CD14-positive monocyte (primary cell): Measurements from ENCODE around the gene MPZL3. TPM values are rescaled to one million over a fixed set of nuclear protein-coding genes. Genes with fewer than 3 reads are reported as not detected.

Experiments used
- DNase-seq, 3 donors: peaks; one replicate each; pipeline ENCODE4 v3.0.0-alpha.2; 2011 to 2022
- H2AFZ ChIP-seq: 2 replicates; pipeline ENCODE4 v1.6.0; 2012; ENCODE audit warnings: mild to moderate bottlenecking, low read depth, low read length, inconsistent platforms; ENCODE audit not compliant: insufficient read depth, poor library complexity, severe bottlenecking
- H3K27ac ChIP-seq, 2 donors: 1 replicate in 1 of 2; 2 replicates in 1 of 2; pipeline ENCODE4 v1.5.1; 2012 to 2013; ENCODE audit warnings: low read length in 2 of 2, control low read depth in 1 of 2, inconsistent platforms in 1 of 2, low read depth in 1 of 2, mild to moderate bottlenecking in 1 of 2
- H3K27me3 ChIP-seq, 2 donors: one replicate each; pipeline versions ENCODE4 v1.6.0 to v1.6.1; 2011 to 2013; ENCODE audit warnings: low read length in 2 of 2; ENCODE audit not compliant: control insufficient read depth in 2 of 2, insufficient read depth in 2 of 2
- H3K36me3 ChIP-seq, 2 donors: replicated peaks in 1 of 2; 1 replicate in 1 of 2; 2 replicates in 1 of 2; pipeline versions ENCODE4 v1.5.1 to v1.6.1; 2012 to 2013; ENCODE audit warnings: low read length in 2 of 2, control low read depth in 1 of 2, inconsistent platforms in 1 of 2, mild to moderate bottlenecking in 1 of 2; ENCODE audit not compliant: insufficient read depth in 2 of 2, control insufficient read depth in 1 of 2
- H3K4me1 ChIP-seq, 2 donors: 1 replicate in 1 of 2; 2 replicates in 1 of 2; pipeline versions ENCODE4 v1.5.1 to v1.6.1; 2012 to 2013; ENCODE audit warnings: low read length in 2 of 2, control low read depth in 1 of 2, inconsistent platforms in 1 of 2, mild to moderate bottlenecking in 1 of 2, moderate library complexity in 1 of 2; ENCODE audit not compliant: insufficient read depth in 2 of 2, control insufficient read depth in 1 of 2
- H3K4me2 ChIP-seq: replicated peaks from 2 replicates; pipeline ENCODE3; 2012; ENCODE audit warnings: low read length, moderate library complexity, mild to moderate bottlenecking; ENCODE audit not compliant: poor library complexity, severe bottlenecking; ENCODE audit errors: extremely low read depth
- H3K4me3 ChIP-seq, 3 experiments: fragments of 200-600 bp in 1 of 3; sonication (generic) in 1 of 3; replicated peaks in 1 of 3; 1 replicate in 2 of 3; 2 replicates in 1 of 3; pipeline ENCODE4 v1.5.1; 2011 to 2013; ENCODE audit warnings: low read length in 3 of 3, mild to moderate bottlenecking in 3 of 3, control low read depth in 2 of 3, low read depth in 2 of 3, inconsistent platforms in 1 of 3, moderate library complexity in 1 of 3
- H3K79me2 ChIP-seq: 2 replicates; pipeline ENCODE4 v1.6.0; 2012; ENCODE audit warnings: mild to moderate bottlenecking, control low read depth, inconsistent platforms, low read length, moderate library complexity; ENCODE audit not compliant: insufficient read depth
- H3K9ac ChIP-seq: 2 replicates; pipeline ENCODE4 v1.6.0; 2017; ENCODE audit warnings: low read length, mild to moderate bottlenecking; ENCODE audit not compliant: insufficient read depth, poor library complexity, severe bottlenecking
- H3K9me3 ChIP-seq, 2 donors: replicated peaks in 1 of 2; 1 replicate in 1 of 2; 2 replicates in 1 of 2; pipeline versions ENCODE4 v1.5.1 to v1.6.1; 2012 to 2013; ENCODE audit warnings: low read length in 2 of 2, control low read depth in 1 of 2; ENCODE audit not compliant: control insufficient read depth in 1 of 2, insufficient read depth in 1 of 2
- H4K20me1 ChIP-seq: 2 replicates; pipeline ENCODE4 v1.6.0; 2012; ENCODE audit warnings: mild to moderate bottlenecking, low read length, control low read depth, moderate library complexity; ENCODE audit not compliant: insufficient read depth
- H3K27ac Mint-ChIP-seq, 7 donors: one replicate each; pipeline ENCODE4 v1.8.0; 2020; ENCODE audit warnings: mild to moderate bottlenecking in 7 of 7, mixed read lengths in 7 of 7, moderate library complexity in 6 of 7, inconsistent platforms in 2 of 7
- H3K27me3 Mint-ChIP-seq, 3 donors: one replicate each; pipeline ENCODE4 v1.8.0; 2021 to 2022; ENCODE audit warnings: low read depth in 3 of 3, mild to moderate bottlenecking in 3 of 3, mixed read lengths in 3 of 3, moderate library complexity in 3 of 3, inconsistent platforms in 1 of 3
- H3K36me3 Mint-ChIP-seq, 2 donors: one replicate each; pipeline ENCODE4 v1.8.0; 2020; ENCODE audit warnings: mixed read lengths in 2 of 2, inconsistent platforms in 1 of 2, mild to moderate bottlenecking in 1 of 2
- H3K4me1 Mint-ChIP-seq: one replicate; pipeline ENCODE4 v1.8.0; 2020; ENCODE audit warnings: mild to moderate bottlenecking, mixed read lengths
- H3K4me3 Mint-ChIP-seq, 2 donors: one replicate each; pipeline ENCODE4 v1.8.0; 2020; ENCODE audit warnings: mild to moderate bottlenecking in 2 of 2, mixed read lengths in 2 of 2, moderate library complexity in 1 of 2
- H3K9me3 Mint-ChIP-seq, 7 donors: one replicate each; pipeline ENCODE4 v1.8.0; 2020 to 2022; ENCODE audit warnings: mixed read lengths in 7 of 7, mild to moderate bottlenecking in 6 of 7, moderate library complexity in 6 of 7, inconsistent platforms in 2 of 7
- WGBS: methylation state at CpG from one replicate; pipeline ENCODE4 v1.1.5; 2013; ENCODE audit warnings: missing lambda C conversion rate; ENCODE audit not compliant: insufficient coverage; 5-methylcytosine and 5-hydroxymethylcytosine counted together
- intact Hi-C, 2 donors: fragments of 100-400 bp; cut with micrococcal nuclease; formaldehyde crosslinking; loops; one replicate each; pipeline versions ENCODE4 v1.15.0 to v1.15.1; 2023
- polyA plus RNA-seq, 3 donors: library from polyadenylated mRNA; depleted of rRNA in 1 of 3; unstranded in 2 of 3; stranded (reverse) in 1 of 3; fragments of 300-500 nt in 2 of 3; fragments of >200 nt in 1 of 3; fragmentation: Illumina TruSeq in 2 of 3; gene quantifications; 1 replicate in 2 of 3; 2 replicates in 1 of 3; pipeline ENCODE4 v1.2.3, GENCODE V29; 2012 to 2021
- TF ChIP-seq, protein P1 (sequence below): fragments of 200-600 bp; IDR thresholded peaks from one replicate; pipeline ENCODE4 v1.8.0; 2022; ENCODE audit warnings: antibody characterized with exemption, mild to moderate bottlenecking

The MPZL3 gene
- polyA plus RNA-seq, 3 donors, result 4.2 to 8.5 (median 8.0) TPM

GRCh38 chr11:118282606-118283005, 30.4 kb upstream of the MPZL3 start:
- Mint-ChIP-seq H3K36me3 (no peaks in the 10 kb centered on the region), H3K27me3 (peaks cover 0 to 2% (median 0%) of the 10 kb centered on the region in 3 donors), H3K4me3 (no peak overlapping the region), H3K27ac (no peak overlapping the region), H3K9me3 (peaks cover 0 to 2% (median 0%) of the 10 kb centered on the region in 7 donors), H3K4me1 (peaks cover 4% of the 10 kb centered on the region)
- WGBS, result 63% methylated on average over 1 of the region's 6 CpGs
- Histone ChIP-seq H4K20me1 (no peaks in the 10 kb centered on the region), H3K9ac (no peak overlapping the region), H2AFZ (no peak overlapping the region), H3K4me1 (peaks cover 4 to 17% of the 10 kb centered on the region in 2 donors), H3K9me3 (no peaks in the 10 kb centered on the region), H3K27ac (no peak overlapping the region), H3K4me2 (no peak overlapping the region), H3K79me2 (no peaks in the 10 kb centered on the region), H3K36me3 (no peaks in the 10 kb centered on the region), H3K4me3 (no peak overlapping the region), H3K27me3 (no peaks in the 10 kb centered on the region)
- TF ChIP-seq, protein P1, sequence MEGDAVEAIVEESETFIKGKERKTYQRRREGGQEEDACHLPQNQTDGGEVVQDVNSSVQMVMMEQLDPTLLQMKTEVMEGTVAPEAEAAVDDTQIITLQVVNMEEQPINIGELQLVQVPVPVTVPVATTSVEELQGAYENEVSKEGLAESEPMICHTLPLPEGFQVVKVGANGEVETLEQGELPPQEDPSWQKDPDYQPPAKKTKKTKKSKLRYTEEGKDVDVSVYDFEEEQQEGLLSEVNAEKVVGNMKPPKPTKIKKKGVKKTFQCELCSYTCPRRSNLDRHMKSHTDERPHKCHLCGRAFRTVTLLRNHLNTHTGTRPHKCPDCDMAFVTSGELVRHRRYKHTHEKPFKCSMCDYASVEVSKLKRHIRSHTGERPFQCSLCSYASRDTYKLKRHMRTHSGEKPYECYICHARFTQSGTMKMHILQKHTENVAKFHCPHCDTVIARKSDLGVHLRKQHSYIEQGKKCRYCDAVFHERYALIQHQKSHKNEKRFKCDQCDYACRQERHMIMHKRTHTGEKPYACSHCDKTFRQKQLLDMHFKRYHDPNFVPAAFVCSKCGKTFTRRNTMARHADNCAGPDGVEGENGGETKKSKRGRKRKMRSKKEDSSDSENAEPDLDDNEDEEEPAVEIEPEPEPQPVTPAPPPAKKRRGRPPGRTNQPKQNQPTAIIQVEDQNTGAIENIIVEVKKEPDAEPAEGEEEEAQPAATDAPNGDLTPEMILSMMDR, result no peak
- peak in 2 of 3 donors; percentile 32 to 34 for DNase-seq
- intact Hi-C loops, result no loop called here

DNA sequence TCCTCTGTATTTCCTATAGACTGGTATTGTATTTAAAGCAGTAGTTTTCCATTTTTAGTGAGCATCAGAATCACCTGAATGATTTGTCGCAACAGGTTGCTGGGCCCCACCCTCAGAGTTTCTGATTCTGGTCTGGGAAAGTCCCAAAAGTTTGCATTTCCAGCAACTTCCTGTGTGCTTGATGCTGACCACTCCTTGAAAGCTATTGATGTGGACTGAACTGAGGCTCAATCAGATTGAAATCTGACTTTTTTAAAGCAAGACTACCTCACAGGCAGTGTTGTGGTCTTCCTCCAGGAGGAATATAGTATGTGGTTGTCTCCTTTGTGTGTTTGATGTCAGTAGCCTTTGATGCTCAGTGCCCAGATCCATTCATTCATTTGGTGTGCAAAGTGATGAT, 29.1 kb upstream of the MPZL3 start:
- no peak for DNase-seq
- Histone ChIP-seq H3K9me3 (no peaks in the 10 kb centered on the region), H3K79me2 (no peaks in the 10 kb centered on the region), H3K4me2 (no peak overlapping the region), H3K9ac (no peak overlapping the region), H2AFZ (no peak overlapping the region), H4K20me1 (no peaks in the 10 kb centered on the region), H3K27me3 (no peaks in the 10 kb centered on the region), H3K4me3 (no peak overlapping the region), H3K4me1 (peaks cover 4 to 17% of the 10 kb centered on the region in 2 donors), H3K27ac (no peak overlapping the region), H3K36me3 (no peaks in the 10 kb centered on the region)
- TF ChIP-seq, protein P1, result no peak
- Mint-ChIP-seq H3K27me3 (peaks cover 0 to 2% (median 0%) of the 10 kb centered on the region in 3 donors), H3K4me3 (no peak overlapping the region), H3K9me3 (peaks cover 0 to 2% (median 0%) of the 10 kb centered on the region in 7 donors), H3K27ac (no peak overlapping the region), H3K4me1 (peaks cover 4% of the 10 kb centered on the region), H3K36me3 (no peaks in the 10 kb centered on the region)
- WGBS, result 92% methylated on average over 1 of the region's 1 CpG
- intact Hi-C loops, result no loop called here
